Fibroblast of gingiva (primary cell): ENCODE measurements around the gene FBN2.
"Not testable (repeated sequence)": the region's sequence is repeated elsewhere in the genome, so short reads cannot be mapped to it uniquely, and the experiment has no call there.

Experiments used
- DNase-seq: peaks from one replicate; pipeline ENCODE4 v3.0.0-alpha.2; 2011; ENCODE audit warnings: low read depth

Gene FBN2

DNA sequence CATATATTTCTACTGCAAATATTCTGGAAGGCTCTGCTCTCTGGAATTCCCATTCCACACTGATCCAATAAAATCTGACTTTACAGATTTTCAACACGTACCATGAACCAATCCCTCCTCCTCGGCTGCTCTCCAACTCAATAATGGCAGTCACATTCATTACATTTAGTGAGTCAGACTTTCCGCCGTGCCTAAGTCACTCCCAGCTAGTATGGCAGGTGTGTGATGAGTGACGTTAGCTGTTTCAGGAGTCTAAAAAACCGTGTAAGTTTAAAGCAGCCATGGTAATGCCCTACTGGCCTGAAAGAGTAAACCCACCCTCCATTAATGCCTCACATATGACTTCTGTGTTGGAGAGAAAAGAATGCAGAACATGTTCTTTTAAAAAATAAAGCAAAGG is 3.3 kb downstream of the FBN2 start:
- DNase-seq: peak; percentile 74

DNA sequence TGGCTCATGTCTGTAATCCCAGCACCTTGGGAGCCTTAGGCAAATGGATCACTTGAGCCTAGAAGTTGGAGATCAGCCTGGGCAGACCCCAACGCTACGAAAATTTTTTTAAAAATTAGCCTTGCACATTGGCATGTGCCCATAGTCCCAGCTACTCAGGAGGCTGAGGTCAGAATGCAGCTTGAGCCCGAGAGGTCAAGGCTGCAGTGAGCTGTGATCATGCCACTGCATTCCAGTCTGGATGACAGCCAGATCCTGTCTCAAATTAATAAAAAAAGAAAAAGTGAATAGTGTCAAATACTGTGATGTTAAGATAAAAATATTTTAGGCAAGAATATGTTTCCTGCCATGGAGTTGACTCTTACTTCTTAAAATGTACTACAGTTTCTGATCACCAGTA is 5.3 kb downstream of the FBN2 start:
- no peak for DNase-seq

DNA sequence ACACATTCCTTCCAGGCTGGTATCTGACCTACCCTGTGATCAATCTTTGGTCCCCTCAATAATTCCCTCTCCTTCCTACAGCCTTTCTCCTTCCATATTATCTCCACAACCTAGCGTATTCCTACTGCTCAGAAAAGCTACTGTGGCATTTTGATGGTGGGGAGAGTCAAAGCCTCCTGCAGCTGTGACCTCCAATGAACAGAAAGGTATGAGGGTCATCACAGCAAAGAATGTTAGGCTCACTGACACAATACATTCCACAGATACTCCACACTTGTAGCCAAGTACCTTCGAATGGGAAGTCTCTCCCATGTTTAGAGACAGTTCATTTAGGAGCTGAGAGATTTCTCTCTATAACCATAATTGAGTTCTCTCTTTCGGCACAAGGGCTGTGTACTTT is 5.9 kb downstream of the FBN2 start:
- DNase-seq: no peak

DNA sequence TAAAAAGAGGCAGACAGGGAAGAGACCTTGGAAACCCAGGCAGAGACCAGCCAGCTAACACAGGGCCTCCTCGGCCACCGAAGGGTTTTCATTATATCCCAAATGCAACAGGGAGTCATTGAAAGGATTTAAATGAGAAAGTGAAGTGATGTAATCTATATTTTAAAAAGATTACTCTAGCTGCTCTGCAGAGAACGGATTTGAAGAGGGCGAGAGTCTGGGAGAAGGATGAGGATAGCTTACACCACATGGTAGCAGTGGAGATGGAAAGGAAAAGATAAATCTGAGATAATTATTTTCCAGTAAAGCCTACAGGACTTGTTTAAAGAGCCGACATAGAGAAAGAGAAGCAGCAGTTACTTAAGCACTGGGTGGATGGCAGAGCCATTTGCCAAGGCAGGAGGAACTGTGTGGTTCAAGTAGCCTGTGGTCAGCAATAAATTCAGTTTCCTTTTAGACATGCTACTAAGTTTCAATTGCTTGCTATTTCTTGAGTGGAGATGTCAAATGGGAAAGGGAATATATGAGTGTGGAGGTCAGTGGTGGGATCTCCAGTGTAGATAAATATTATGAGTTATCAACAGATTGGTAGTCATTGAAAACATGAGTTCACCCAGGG is 9.3 kb downstream of the FBN2 start:
- DNase-seq: no peak

DNA sequence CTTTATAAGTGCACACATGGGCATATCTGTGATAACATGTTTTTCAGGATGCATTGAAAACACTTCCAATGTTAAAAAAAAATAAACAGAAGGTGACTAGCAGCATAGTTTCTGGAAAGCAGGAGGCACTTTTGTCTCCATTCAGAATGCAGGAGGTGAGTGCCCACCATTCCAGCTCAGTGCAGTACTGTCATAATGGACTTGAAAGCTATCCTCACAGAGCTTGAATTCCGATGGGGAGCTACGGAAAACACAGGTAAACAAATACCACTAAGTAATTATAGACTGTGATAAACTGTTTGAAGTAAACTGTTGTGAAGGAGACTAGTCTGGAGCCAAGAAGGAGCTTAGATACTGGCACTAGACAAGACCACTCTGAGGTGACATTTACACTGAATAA is 9.9 kb downstream of the FBN2 start:
- DNase-seq: no peak

DNA sequence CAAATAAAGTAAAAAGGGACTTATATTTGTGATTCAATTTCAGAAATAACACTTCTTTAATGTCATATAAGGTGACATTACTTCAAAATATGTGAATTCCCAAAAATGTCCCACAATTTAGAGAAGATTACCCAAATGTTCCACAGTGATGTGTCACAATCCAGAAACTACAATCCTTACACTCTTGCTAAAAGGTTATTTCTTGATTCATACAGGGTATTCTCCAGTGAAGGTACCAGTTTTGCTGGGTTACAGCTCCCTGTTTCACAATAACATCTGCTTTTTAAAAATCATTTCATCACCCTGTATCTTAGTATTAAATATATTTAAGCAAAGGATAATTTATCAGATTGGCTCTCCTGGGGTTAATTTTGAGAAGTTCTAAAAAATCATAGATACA is 11.0 kb downstream of the FBN2 start:
- DNase-seq: no peak

DNA sequence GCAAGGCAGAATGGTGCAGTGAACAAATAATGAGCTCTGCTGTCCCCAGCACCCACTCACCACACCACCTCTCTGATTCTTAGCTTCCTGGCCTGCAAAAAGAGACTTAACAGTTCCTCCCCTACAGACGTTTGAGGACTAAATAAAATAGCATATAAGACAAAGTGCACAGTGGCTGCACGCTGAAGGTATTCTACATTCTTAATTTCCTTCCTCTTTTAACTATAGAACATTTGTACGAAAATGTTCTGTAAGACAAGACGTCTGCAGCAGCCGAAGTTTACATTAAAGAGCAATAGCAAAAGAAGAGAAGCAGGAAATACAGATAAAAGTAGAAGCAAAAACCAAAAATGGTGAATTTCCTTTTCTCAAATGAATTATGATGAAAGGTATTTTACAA is 15.7 kb downstream of the FBN2 start:
- DNase-seq: no peak

DNA sequence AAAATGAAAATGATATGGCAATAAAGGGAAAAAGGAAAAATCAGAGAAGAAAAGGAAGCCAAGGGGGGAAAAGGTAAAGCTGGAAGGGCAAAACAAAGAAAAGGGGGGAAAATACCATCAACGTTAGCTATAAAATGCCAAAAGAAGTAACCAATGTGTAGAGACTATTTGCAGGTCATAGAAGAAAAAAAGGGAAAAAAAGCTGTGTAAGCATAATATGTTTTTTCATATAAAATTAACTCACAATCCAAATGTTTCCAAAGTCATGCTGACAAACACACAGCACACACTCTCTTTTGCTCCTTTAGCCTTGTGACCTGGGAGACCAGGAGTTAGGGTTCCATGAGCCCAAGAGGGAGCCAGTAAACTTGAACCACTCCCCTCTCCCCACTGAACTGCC is 18.2 kb downstream of the FBN2 start:
- DNase-seq: no peak

DNA sequence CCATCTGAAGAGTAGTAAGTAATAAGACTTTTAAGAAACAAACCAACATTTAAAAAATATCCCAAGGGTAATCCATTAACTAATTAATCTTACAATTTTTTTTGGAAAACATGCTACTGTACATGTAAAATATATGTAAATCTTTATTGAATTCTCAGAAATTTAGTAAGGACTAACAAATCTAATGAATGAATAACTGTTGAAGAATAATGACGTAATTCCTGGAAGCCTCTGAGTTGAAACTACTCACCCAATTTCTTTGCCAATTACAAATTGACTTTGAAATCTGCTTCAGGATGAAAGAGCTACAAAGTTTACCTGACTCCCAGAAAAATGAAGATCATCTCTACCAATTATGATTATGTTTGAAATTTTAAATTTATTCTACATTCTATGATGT is 21.1 kb downstream of the FBN2 start:
- DNase-seq: no peak

DNA sequence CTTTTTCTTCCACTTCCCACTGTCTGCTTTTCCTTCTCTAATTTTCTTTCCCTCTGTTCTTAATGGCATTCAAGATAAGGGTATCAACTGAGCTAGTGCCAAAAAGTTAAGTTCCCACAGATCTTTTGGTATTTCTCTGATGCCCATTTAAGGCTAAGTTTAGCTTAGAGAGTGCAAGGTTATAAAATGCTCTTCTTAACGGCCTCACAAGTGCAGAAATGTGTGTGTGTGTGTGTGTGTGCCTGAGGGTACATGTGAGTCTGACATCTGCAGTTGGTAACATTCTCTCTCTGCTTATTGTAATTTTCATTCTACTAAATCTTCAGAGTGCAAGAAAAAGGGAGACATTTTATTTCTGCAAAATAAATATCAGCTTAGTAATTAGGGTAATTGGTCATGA is 24.2 kb downstream of the FBN2 start:
- DNase-seq: no peak

DNA sequence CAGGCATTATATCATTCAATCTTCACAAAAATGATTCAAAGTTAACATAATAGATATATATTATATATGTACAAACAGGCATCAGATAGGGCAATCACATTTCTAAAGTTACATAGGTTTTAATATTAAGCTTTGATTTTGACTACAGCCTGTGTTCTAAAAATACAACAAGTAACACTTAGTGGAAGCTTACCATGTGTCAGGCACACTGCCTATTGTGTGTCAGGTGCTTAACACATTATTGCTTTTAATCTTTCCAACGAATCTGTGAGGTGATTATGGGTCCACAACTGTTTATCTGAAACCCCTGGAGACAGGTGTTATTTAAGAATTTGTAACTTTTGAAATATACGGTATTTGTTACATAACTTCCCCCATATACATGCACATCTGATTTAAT is 25.2 kb downstream of the FBN2 start:
- no peak for DNase-seq

DNA sequence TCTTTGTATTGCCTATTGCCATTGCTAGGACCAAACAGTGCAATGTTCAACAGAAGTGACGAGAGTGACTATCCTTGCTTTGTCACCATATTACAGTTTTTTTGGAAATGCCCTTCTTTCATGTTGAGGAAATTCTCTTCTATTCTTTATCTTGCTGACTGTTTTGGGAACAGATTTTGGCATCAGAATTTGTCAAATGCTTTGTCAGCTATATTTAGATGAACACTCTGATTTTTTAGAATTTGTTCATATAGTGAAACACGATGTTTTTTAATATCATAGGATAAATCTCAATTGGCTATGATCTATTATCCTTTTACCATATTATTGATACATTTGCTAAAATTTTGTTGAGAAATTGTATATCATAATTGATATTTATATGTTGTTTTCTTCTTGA is 31.4 kb downstream of the FBN2 start:
- no peak for DNase-seq

DNA sequence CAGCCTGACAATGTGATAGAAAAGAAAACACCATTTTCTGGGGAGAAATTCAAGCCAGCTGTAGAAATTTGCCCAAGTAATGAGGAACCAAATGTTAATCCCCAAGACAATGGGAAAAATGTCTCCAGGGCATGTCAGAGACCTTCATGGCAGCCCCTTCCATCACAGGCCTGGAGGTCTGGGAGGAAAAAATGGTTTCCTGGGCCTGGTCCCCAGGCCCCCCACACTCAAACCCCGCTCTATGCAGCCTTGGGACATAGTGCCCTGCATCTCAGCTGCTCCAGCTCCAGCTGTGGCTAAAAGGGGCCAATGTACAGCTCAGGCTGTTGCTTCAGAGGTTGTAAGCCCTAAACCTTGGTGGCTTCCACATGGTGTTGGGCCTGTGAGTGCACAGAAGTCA is 34.3 kb downstream of the FBN2 start:
- not testable (repeated sequence) for DNase-seq

DNA sequence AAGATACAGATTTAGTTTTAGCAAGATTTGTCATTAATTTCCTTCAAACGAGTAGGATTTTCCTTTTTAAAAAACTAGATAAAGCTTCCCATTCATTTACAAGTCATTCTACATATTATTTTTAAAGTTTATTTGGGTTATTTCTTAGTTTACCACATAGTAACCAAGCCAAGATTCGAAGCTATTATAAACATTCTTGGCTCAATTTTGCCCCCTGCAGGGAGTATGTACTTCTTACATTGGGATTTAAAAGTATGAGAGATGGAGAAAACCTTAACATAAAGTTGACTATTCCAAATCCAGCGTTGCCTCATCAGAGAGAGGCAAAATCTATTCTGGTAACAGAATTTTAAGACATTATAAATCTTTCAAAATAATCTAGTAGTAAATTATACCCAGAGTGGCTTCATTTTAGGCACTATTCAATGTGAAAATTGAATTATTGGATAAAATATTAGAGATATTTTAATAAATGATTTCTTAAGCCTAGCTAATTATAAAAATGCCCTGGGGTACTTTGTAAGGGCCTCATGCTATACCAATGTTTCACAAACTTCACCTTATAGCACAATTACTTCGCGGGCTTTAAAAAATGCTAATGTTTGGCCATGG is 39.1 kb downstream of the FBN2 start:
- peak; percentile 62 for DNase-seq

DNA sequence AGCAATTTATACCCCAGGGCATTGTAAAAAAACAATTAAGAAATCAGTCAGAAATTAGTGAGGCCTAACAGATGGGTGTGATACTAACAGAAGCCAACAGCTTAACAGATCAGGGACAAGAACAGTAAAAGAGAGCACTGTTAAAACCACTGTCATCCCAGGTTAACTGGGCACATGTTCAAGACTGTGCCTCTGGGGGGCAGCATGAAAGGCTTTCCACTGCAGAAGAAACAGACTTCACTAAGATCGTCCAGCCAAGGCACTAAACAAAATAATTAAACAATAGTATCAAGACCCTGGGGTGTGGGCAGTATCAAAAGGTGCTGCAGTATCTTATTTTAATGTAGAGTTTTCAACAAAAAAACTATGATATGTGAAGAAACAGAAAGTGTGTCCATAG is 43.5 kb downstream of the FBN2 start:
- DNase-seq: no peak

DNA sequence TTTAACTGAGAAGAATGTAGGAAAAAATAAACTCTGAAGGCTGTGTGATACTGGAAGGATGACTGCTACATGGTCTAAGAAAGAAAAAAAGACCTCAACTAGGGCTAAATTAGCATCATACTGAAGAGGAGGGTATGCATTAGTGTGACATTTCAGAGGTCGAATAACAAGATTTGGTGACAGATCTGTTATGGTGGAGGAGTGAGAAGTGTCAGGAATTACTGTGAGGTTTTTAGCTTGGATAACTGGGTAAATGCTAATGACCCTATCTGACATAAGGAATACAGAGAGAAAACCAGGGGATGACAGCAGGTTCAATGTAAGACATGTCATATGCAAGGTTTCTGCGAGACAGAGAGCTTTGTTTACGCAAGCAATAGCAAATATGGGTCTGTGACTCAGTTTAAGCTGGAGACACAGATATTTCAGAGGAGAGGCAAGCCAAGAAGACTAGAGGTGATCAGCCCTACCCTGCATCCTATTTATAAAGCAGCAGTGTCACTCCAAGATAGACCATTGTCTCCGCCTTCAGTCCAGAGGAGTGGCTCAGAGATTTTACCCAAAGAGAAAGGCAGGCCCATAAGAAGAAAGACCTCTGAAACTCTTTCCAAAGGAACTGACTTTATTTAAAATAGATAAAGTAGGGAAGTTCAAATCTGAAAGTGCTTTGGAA is 44.3 kb downstream of the FBN2 start:
- DNase-seq: no peak

DNA sequence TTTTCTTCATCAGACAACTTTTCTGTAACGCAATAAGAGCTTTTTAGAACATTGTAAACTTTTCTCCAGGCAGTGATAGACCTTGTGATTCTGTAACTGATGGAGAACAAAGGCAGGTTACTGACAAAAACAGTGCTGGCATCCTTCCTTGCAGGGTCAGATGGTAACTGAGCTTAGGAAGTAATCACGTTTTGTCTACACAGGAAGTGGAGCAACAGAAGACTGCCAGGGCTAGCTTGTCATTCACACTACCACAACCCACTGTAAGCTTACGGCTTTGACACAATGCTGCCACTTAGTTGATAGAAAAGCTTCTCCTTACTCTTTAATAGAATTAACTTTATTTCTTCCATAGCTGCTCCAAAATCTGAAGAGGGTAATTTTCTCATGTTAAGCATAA is 46.8 kb downstream of the FBN2 start:
- DNase-seq: peak; percentile 45

DNA sequence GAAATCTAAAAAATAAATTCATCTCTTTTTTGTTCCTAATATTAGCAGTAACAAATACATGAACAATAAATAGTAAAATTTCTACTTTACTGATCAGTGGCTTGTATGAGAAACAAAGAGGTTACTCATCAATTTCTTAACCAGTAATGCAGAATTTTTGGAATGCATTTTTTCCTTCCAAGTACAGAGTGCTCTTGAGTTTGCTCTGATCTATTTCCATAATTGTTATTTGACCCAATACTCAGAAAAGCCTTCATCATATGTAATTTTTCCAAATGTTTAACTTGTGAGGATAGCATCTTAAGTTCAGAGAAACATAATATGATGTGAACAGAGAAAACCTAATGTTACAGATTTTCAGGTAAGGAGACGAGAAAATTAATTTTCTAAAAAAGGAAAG is 47.3 kb downstream of the FBN2 start:
- no peak for DNase-seq

DNA sequence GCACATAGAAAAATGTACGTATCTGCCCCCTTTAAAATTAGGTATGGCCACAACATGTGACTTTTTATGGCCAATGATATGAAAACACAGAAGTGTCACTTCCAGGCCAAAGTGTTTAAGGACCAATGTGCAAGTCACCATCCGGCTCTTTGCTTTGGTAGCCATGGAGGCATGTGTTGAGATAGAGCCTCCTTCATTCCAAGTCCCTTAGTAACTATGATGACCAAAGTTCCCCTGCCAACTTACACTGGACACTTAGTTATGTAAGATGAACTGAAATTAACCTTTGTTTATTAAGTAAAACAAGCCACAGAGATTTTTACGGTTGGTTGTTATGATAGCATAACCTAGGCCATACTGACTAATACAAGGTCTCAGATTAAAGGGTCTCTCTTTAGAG is 51.0 kb downstream of the FBN2 start:
- DNase-seq: peak; percentile 57

DNA sequence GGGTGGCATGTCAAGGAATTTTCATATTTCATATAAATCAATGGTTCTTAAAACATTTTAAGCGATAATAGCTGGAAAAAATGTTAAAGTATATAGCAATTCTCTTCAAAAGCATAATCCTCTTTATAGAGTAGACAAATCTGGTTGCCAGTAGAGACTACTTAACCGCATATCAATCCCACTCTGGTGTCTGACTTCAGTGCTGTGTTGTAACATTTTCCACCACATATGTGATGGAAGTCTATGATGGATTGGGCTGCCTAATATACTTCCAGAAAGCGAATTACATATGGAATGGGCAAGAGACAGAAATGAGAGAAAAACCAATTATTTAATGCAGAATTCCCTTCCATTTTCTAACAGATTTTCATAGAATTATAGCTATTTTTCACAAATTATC is 54.3 kb downstream of the FBN2 start:
- no peak for DNase-seq

DNA sequence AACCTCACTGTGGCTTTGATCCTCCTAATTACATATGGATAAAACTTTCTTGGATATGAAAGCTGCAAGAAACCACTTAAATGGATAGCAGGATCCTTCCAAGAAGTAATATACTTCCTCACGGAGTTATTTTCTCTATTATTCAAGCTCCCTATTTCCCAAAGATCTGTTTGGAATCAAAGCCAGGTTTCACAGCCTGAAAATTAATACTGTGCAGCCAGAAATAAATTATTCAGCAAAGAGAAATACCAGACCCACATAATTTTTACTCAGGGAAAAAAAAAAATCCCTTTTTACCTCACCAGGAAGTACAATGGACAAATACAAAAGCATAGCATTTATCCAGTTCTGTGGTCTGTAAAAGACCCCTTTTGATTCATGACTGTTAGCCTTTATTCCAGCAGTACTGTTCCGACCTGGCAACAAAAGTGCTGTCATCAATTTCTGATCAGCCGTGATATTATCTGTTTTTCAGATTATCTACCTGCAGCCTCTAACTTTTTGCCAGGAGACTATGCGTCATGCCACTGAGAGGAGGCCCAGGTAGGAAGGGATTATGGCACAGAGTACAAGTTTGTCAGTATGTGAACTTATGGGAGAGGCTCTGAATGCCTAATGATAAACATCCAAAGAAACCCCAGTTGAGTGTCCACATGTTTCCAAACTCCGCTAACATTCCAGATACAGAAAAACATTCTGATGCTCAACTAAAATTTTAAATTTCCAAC is 57.0 kb downstream of the FBN2 start:
- DNase-seq: no peak

DNA sequence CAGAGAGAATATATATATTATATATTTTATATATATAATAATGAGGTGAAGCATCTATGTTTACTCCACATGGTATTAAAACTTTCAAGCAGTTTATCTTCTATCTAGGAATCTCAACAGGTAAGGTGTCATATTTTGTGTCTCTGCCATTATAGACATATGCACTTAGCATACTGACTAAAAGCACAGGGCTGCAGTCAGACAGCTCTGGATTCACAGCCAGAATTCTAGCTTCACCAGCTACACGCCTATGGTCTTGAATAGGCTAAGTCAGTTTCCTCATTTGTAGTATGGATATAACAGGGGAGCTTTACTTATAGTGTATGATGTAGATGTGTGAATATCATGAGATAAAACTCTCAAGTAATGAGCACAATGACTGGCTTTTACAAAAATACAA is 57.9 kb downstream of the FBN2 start:
- DNase-seq: no peak
